HG03175 (cell line): ENCODE results near the gene KLF3.
A peak's percentile ranks its signal among the peaks of the same experiment; 100 is the strongest.

Source experiments
- ATAC-seq: cut with Tn5 transposase; IDR thresholded peaks from one replicate; pipeline ENCODE4 v1.9.1; 2021; ENCODE audit warnings: mild to moderate bottlenecking, moderate library complexity; ENCODE audit not compliant: unreplicated experiment

Gene KLF3

DNA sequence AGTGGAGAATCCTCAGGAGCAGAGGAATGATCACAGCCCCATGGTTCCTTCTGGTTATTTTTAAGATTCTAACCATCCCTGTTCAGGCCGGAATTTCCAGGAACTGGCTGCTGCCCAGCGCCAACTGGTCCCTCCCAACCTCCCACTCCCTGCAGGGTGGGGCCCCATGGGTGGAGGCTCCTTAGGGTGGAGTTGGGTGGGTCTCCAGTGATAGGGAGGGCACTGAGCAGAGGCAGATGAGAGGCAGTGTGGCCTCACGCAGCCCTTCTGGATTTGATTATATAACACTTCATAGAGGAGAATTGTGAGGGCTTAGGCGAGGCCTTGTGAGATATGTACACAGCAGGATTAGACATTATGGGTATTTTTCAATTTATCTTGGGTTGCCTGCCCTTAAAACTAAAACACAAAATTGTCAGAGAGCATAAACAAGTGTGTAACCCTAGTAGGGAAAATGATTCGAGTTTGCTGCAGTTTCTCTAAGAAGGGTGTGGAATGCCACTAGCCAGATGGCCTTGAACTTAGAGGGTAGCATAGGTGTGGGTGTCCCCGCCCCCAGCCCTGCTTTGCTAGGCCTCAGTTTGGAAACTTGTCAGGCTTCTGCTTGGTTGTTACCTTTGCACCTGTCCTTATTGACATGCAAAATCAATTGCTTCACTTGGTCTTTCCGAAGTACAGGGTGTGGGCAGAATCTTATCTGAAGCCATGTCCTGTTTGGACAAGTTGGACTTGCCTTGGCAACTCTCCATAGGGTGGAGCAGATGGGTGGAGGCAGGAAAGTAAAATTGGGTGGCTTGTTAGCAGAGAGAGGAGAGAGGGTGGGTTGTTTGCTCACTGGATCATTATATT, 9.4 kb downstream of the KLF3 start:
- no peak for ATAC-seq

DNA sequence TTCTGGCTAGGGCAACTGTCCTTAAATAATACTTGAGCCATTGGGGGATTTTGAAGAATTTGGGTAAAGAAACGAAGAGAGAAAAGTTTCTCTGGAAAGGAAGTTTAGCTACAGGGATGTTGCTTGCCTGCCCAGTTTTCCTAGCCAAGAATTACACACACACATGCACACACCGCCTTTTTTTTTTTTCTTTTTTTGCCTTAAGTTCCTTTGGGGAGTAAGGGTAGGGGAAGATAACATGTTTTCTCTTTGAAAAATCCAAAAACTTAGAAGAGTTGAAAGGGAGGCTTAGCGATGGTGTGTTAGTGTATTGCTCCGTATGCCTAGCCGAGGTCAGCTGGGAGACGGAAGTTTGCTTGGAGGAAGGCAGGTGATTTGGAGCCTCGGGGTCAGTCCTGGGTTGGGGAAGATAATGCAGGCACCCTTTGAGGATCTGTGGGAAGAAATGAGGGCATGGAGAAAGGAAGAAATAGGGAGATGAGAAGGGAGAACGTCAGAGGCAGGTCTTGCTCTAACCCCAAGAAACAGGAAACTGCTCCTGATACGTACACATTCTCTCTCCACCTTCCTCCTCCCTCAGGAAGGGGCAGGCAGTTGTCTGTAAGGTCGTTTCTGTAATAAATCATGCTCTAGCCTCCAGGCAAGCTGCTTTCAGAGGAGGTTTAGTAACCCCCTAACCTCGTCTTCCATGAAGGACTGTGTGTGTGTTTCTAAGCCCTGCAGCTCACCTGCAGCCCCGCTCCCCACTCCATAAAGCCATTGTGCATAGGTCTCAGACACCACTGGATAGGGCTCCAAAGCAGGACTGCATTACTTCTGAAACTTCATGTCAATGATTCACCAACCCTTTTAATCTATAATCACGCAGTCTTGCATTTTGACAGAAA, 10.5 kb downstream of the KLF3 start:
- ATAC-seq: peak; percentile 29

DNA sequence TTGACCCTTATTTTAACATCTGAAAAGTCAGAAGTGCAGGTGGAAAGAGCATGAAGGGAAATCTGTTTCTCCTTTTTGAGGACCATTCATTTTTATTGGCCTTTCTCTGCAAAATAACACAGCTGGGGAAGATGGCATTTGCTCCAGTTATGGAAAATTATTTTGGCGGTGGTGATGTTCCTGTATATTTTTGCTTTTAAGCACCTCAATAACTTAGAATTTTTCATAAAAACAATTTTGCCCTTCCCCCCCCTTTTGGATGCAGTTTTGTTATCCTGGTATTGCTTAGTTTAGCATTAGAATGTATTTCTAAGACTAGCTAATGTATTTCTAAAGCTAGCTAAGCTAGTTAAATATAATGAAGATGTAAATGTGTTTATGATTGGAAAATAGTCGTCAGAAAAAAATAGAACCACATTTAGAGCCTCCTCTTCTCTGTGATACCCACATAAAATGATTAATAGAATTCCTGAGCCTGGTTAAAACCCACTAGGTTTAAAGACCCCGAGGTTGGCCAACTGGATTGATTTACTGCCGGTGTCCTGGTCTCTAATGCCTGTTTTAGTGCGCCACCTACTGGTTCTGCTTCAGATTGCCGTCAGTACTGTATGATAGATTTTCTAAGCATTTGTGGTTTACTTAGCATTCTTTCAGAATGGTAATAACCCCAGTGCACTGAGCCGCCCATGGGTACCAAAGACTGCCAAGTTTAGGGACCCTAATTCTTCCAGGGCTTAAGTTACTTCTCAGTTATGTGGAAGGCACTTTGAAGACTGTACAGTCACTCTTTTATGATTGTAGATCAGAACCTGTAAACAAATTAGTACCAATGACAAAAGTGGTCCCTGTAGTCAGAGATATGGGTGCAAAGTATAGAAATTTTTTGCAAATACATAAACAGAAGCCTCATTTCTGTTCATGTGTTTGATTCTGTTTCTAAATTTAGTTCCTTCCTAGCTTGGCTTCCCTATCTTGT, 11.4 kb downstream of the KLF3 start:
- ATAC-seq: peak; percentile 63

DNA sequence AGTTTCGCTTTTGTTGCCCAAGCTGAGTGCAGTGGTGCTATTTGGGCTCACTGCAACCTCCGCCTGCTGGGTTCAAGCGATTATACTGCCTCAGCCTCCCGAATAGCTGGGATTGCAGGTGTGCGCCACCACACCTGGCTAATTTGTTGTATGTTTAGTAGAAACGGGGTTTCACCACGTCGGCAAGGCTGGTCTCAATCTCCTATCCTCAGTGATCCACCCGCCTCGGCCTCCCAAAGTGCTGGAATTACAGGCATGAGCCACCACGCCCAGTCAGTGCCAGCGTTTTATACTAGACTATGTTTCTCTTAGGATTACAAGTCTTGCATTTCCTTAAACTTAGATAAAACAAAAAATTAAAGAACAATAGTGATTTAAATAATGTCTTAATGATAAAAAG, 13.0 kb downstream of the KLF3 start:
- no peak for ATAC-seq

DNA sequence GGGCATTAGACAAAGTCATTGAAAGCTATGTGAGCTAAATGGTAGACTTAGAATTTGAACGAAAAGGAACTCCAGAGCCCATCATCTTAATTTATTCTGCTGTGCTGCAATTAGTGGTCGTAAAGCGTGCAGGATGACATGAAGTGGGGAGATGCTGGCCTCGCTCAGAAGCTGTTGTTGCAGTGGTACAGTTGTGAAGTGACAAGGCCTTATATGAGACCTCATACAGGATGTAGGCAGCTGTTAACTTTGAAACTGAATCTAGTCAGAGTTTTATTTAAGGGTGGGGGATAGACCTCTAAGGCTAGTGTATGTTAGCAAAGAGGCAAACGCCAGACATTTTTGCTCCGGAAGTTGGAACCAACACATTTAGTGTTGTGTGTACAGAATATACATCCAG, 13.4 kb downstream of the KLF3 start:
- ATAC-seq: no peak

DNA sequence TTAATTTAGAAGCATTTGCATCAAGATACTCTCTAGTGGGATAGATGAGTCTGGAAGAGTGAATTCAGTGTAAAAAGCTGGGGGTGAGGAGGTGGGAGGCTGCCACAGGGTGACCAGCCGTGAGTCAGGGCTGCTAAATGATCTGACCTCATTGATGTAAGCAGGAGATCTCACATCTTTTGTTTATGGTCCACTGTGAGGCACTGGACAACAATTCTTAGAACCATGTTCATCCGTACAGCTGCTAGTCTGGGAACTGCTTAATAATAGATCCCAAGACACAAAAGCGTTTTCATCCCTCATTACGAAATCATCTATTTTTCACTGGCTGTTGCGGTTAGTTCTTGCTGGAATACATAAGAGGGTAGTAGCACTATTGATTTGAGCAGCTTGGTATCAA, 14.1 kb downstream of the KLF3 start:
- no peak for ATAC-seq

DNA sequence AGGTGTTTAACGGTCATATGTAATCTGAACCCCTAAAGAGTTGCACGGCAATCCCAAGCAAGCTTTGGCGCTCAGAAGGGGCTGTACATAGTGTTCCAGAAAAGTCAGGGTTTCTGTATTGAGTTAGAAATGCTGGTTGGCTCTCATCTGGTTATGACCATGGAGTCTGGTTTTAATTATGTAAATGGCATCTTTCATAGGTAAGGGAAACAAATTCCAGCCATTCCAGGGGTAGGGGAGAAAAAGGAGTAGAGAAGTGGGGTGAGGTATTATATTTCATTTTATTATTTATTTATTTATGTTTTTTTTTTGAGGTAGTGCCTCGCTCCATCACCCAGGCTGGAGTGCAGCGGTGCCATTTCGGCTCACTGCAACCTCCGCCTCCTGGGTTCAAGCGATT, 15.9 kb downstream of the KLF3 start:
- no peak for ATAC-seq

DNA sequence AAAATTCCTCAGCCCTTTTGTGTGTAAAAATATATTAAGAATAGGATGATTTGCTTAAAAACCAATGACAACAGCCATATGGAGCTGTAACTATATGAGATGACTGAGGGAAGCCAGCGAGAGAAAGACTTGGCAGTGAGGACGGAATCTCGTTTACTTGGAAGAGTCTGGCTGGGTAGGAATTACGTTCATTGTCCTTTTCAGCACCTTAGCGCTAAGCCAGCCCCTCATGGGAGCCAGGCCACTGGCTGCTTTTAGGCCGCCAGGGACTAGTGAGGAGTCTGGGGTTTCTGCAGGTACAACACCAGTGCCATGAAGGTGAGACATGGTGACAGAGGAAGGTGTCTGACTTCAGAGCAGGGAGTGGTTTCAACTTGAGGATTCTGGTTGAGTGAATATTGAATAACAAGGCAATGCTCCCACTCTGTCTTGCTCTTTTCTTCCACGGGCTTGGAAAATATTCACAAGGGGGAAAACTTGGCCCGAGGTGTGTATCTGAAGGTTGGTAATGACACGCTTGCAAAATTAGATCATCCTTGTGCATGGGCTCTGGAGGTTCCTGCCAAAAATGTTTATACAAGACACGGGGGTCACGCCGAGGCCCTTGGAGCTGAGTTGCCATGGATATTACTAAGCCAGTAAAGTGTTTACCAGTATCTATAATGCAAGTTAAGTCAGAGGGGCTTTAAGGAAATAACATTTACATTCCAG, 17.4 kb downstream of the KLF3 start:
- no peak for ATAC-seq

DNA sequence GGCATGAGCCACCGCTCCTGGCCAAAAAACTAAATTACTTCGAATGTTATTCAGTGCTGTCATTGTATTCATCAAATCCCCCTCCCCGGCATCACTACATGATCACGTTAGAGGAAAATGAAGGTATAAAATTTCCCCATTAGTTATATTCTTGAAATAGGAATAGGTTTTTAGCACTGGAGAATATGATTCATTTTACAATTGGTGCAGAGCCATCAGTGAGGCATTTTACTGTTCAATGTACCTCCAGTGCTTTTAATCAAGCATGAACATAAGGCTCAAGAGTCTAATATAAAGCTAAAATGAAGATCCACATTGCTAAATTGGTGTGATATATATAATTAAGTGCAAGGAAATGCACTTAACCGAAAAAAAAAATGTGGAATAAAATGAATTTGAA, 18.3 kb downstream of the KLF3 start:
- no peak for ATAC-seq

DNA sequence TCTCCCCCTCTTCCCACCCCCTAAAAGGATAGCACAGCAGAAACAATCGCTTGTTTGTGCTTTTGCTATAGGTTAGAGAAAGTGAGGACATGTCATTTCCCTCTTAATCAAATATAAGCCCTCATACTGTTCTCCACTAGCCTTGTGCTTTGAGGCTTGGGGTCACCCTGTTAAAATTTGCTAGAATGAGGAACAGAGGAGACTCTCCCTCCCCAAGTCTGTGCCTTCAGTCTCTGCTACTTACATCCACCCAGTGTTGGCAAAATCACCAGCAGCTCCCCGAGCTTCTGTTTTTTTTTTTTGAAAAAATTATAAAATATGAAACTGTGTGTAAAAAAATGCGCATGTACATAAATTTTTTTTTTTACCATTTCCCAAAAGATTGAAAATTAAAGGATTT, 19.3 kb downstream of the KLF3 start:
- no peak for ATAC-seq

DNA sequence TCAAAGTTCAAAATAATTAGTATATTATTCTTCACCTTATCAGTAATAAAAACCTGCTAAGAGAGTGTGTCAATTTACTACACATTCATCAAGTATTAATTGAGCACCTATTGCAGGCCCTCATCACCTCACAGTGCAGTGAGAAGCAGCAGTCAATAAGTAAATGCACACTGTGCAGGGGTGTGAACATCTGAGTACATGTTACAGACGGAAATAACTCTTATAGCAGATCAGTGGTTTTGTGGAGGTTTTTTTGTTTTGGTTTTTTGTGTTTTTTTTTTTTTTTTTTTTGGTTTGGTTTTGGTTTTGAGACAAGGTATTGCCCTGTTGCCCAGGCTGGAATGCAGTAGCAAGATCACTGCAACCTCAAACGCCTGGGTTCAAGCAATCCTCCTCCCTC, 20.3 kb downstream of the KLF3 start:
- no peak for ATAC-seq

DNA sequence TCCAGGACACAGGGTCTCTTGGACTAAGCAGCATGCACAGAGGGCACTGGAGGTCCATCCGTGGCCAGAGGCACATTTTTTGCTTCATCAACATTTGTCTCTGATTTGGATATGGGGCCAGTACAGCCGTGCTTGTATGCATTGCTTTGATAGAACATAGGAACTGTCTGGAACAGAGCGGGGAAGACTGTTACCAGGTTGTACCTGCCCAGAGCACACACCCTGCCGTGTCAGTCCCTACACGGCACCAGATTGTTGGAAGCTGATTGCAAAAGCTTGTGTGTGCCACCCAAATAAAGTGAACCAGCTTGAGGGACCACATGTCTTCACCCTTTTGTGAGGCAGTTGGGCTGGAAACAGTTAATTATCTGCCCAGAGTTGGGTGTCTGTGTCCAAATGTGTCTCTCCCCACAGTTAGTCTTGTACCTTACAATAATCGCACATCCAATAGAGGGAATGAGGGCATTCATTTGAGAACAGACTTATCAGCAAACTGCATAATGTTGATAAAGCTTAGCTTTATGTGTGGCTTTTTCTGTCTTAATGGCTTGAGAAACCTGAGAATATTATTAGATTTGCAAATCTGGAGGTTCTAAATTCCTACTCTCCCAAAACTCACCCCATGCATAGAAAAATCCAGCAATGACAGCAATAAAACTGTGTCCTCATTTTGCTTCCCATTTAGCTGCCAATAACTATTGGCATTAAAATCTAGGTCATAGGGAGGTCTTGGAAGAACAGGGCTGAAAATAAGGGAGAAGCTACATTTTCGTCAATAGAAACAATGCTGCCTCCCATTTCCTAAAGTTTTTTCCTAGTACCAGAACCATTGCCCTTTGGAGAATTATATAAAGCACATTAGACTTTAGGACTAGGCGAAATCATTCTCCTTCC, 21.2 kb downstream of the KLF3 start:
- ATAC-seq: no peak

DNA sequence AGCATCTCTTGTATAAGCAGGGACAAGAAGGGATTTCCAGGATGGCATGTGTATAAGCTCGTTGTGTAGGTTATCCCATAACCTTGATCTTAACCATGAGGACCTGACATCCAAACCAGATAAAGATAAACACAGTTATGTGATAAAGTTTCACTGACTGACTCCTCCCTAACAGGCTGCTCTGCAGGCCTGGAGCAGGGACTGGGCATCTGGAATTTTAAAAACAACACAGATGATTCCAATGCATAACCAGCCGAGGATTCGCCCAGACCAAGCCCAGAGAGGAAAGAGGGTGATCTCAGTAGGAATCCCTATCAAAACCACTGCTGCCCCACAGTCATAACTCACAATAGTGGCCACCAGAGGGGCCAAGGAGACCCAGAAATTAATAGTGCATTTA, 22.7 kb downstream of the KLF3 start:
- ATAC-seq: no peak

DNA sequence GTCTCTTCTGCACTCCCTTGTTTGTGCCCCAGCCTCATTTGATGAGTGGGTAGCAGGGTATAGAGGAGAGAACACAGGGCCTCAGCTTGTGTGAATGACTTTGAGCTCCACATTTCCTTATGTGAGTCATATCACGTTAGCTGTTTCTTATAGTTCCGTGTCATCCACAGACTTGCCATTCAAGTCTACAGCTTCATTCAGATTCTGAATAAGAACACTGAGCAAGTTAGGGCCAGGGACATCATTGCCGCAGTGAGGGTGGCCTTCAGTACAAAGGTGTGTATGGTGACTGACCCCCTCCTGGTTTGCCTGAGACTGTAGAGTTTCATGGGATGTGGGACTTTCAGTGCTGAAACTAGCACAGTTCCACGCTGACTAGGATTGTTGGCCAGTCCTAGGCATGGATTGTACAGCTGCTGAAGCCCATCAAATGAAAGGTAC, 23.6 kb downstream of the KLF3 start:
- no peak for ATAC-seq

DNA sequence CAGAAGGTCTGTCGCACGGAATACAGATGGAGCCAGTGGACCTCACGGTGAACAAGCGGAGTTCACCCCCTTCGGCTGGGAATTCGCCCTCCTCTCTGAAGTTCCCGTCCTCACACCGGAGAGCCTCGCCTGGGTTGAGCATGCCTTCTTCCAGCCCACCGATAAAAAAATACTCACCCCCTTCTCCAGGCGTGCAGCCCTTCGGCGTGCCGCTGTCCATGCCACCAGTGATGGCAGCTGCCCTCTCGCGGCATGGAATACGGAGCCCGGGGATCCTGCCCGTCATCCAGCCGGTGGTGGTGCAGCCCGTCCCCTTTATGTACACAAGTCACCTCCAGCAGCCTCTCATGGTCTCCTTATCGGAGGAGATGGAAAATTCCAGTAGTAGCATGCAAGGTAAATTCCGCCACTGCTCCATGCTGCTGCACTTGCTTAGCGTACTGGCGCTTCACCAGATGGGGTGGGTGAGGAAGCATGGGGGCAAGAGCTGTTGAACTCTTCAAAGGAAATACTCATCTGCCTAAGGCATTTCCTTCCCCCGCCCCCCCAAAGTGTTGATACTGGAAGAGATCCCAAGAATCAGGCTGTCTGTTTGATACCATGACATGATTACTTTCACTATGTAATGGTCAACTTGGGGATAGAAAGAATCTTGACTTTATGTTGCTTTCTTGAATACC, 24.8 kb downstream of the KLF3 start:
- no peak for ATAC-seq

DNA sequence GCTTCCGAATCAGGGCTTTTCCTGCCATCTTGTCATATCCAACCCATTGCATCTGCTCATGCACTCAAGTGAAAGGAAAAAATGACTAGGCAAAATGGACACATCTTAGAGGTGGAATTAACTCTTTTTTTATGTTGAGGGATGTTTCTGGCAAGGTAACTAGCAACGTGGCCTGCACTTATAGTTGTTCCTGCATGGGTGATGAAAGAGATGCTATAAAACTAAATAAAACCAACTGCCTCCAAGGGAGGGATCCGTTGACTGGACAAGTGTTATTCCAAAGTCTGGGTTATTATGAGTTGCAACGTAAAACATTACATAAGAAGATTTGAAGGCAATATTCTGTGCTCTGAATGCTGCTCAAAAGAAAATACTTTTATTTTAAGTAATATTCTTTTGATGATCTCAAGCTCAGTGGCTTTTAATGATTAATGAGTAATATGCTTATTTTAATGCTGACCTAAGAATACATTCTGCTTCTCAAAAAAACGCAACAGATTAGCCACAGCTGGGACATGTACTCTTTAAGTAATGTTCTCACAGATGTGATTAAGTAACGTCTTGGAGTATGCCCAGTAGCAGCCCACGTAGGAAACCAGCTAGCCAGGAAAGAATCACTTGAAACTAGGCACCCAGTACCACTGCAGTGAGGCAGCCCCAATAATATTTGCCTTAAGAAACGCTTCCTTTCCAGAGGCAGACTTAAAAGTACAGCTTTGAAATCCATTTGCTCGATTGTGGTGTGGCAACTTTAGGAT, 27.4 kb downstream of the KLF3 start:
- ATAC-seq: no peak

DNA sequence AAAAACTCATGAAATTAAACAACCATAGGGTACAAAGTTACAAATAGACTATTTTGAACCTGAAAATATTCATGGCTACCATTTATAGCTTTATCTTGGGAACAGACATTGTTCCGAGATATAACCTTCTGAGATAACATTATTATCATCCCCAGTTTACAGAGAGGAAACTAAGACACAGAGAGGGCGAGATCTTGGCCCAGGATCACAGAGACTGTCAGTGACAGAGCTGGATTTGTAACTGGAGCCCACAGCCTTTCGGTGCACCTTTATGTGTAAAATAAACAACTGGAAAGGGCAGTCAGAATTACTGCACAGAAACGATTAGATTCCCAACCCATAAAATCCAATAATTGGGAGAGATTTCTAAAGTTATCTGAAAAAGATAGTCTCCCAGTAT, 28.4 kb downstream of the KLF3 start:
- ATAC-seq: no peak

DNA sequence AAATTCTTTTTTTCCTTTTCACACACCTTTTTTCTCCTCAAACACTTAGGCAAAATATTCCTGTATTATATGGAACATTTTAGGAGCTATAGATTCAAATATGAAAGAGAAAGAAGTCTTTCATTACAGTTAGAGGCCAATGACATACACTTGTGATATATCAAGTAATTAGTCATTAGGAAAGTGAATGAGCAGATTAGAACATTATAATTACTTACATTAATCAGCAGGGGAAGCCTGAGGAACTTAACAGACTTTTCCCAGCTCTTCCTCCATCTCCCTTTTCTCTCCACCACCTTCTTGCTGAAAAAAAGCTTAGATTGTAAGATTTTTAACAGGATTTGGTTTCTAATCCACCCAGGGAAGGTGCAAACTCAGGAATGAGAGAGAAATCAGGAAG, 29.6 kb downstream of the KLF3 start:
- no peak for ATAC-seq
